HG03460 (cell line): ENCODE data around the gene NFASC.

ENCODE experiments used
- ATAC-seq: cut with Tn5 transposase; IDR thresholded peaks from one replicate; pipeline ENCODE4 v1.9.1; 2021; ENCODE audit not compliant: unreplicated experiment

Gene NFASC

DNA sequence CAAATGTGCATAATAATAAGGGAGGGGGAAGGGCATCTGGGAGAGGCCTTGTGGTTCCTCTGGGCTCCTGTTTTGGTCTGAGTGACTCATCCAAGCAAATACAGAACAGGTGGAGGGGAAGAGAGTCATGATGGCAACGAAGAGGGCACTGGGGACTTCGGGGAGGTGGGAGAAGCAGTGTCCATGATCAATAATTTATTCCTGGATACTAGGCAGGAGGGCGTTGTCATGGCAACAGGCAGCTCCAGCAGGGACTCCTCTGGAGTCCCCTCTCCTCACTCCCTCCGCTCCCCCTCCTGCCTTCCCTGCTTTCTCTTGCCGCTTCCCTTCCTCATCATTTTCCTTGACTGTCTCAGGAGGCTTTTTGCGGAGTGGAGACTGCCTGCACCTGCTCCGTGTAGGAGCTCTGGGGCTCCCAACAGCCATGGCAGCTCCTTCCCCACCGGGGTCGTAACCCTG is 12.3 kb upstream of the NFASC start:
- ATAC-seq, result no peak

DNA sequence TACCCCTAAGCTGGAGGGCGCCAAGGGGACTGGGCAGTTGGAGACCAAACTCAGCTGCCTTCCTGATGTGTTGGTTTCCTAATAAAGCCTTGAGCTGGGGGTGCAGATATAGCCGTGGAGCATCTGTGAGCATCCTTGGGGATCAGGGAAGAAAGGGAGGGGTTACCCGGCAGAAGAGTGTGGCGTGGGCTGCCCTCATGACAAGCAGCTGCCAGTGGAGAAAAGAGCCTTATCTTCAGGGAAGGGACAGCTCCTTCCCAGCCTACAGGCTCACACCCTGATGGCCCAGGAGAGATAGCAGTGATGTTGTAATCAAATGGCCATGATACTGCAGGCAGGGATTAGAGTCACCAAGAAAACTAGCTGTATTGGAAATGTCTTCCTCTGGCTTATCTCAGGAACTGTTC is 10.8 kb upstream of the NFASC start:
- no peak for ATAC-seq

DNA sequence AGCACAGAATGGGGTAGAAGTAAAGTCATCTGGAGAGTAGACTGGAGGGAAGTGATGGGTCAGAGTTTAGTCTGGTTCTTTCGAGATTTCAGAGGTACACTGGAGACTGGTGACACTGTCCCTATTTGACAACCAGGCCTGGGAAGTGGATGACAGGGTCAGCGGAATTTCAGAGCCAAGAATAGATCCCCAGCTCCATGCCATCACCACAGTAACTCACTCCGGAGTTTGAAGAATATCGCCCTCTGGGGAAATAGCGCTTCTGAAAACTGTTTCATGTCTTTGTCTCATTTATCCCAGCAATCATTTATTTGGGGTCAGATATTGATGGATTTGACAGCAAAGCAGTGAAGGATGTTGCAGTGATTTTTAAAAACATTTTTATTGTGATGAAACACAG is 7.6 kb upstream of the NFASC start:
- no peak for ATAC-seq

- ATAC-seq, result no peak
Measured at GRCh38 chr1:204863730-204864129, 6.9 kb upstream of the NFASC start.

GRCh38 chr1:204866051-204866596 is 4.5 kb upstream of the NFASC start:
- no peak for ATAC-seq

- ATAC-seq, result no peak
Measured at GRCh38 chr1:204867203-204867602, 3.5 kb upstream of the NFASC start.

GRCh38 chr1:204867666-204868339 is 2.9 kb upstream of the NFASC start:
- ATAC-seq, result no peak

DNA sequence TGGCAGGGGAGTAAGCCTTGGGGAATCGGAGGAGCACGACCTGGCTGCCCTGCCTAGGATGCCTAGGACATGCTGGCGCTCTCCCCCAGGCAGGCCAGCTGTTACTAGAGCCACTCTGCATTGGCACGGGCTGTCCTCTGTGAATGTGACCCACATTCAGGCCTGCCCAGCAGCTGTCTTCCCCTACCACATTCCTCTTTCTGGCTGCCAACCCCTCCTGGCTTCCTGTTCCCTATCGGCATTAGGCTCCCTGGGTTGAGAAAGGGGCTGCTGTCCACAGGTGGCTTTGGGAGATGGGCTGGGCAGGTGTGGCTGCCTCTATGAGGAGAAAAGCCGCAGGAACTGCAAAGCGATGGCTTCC is 2.3 kb upstream of the NFASC start:
- ATAC-seq, result no peak

DNA sequence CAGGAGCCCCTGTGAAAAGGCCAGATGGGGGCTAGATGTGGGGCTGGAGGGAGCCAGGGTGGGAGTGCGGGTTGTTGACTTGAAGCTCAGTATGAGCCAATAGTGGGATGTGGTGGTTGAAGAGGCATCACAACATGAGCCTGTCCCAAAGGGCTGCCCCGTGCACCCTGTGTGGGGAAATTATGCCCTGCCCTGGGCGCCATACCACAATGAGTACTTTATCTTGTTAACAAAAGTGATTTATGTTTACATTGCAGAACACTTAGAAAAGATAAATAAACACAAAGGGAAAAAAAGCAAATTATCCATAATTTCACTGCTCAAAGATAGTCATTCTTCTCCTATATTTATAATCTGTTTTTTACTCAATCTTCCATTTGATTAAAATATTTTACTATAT is 1.6 kb upstream of the NFASC start:
- ATAC-seq, result no peak

DNA sequence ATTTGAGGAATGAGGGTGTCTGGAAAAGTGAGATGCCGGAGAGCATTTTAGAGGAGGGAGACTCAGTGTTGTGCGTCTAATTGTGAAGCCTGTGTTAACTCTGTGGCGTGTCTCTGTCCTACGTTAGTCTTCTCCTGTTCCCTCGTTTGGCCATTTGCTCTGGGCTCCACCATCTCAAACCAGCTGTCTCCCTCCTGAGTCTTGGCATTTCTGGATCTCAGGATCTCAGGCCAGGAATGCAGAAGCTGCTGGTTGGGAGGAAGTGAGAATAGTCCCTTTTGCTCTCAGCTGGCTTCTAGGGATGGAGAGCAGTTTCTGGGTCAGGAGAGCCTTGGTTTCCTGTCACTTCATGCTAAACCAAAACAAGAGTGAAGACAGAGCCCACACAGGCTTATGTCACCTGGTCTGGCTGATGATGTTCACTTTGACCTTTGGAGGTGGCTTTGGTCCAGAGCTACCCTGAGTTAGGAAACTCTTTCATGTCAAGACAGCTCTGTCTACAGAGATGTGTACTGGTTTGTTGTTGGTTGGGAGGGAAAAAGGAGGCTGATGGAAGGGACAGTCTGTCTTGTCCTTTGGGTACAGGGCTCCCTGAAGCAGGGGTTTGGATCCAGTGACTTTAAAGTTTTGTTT is 859 bp downstream of the NFASC start:
- no peak for ATAC-seq

DNA sequence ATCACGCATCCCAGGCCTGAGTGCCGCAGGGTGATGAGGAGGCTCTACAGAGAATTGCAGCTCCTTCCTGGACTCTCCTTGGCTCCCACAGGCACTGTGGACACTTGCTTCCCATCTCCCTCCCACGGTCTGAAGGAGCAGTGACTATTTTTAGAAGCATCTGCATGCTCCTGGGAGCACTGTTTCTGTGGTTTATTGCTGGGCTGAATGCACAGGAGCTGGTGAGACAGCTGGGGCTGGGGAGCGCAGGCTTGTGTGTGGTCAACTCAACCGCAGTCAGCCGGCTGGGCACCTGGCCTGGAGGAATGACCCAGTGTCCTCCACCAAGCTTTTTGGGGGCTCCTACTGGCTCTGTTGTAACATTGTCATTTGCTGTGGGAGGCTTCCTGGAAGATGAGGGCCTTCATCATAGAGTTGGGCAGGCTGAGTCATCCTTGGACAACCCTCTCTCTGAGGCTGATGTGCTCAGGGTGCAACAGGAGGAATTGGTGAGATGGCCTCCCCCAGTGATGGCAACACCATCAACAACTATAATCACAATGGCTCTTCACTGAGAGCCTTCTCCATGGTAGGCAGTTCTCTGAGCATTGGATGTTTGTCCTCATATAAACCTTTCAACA is 1.7 kb downstream of the NFASC start:
- no peak for ATAC-seq

DNA sequence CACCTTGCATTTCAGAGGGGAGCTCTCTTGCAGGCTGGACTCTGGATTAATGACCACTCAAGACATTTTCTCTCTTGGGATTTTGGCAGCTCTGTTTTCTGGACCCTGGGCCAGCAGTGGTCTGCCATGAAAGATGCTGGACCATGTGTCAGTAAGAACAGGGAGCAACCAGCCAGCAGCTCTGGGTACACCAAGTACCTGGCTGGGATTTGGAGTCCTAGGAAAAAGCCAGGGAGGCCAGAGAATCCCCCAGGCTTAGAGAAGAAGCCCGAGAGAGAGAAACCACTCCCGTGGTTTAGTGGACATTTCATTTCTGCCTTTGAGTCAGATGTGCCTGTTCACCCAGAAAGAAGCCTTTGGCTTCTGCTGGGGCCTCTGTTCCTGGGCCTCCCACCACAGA is 2.5 kb downstream of the NFASC start:
- no peak for ATAC-seq

DNA sequence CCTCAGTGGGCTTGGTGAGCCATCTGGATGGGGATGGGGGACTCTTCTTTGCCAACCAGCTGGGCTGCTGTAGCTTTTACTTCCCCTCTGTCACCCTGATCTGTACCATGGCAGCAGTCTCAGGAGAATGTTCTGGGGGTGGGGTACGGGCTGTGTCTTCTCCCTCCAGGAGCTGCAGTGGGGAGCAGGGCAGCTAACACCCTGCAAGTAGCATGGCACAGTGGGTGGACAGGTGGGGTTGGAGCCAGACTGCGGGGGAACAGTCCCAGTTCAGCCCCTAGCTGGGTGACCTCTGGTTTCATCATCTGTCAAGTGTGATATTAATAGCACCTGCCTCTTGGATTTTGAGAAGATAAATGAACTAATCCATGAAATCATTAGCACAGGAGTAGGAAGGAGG is 3.1 kb downstream of the NFASC start:
- no peak for ATAC-seq

GRCh38 chr1:204874274-204874673 is 3.6 kb downstream of the NFASC start:
- ATAC-seq, result no peak

DNA sequence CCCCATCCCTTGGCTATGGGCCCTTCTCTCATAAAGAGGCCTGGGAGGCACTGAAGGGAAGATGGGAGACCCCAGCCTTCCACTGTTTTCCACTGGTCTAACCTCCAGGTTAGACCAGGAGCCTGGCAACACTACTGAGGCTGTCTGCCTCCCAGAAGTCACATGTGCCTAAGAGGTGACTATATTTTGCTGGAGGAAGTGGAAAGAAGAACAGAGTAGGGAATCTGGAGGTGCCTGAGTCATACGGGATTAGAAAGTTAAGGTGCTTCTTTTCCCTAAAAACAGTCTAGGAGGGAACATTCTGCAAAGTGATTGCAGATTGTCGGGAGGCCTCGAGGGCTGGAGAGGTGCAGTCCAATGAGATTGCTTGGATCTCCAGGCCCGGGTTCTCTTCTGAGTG is 4.6 kb downstream of the NFASC start:
- no peak for ATAC-seq

- no peak for ATAC-seq
Measured at GRCh38 chr1:204878621-204879234, 8.1 kb downstream of the NFASC start.

- ATAC-seq, result no peak
Measured at GRCh38 chr1:204879351-204879750, 8.7 kb downstream of the NFASC start.

DNA sequence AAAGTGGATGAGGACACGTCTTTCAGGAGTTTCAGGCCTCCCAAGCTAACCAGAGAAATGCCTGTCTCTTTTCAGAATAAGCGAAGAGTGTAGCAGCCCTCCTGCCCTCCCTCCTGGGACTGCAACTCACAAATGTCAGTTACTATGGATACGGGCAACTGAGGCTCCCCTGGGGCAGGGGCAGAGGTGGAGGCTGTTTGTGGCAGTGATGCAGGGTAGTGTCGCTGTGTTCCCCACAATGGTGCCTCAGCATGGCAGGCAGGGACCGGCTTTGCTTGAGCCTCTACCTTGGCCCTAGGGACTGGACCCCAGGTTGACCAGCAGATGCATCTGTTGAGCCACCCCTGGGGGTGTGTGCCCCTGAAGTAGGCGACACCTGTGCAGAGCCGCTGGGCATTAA is 10.2 kb downstream of the NFASC start:
- ATAC-seq, result no peak

- no peak for ATAC-seq
Measured at GRCh38 chr1:204882479-204882878, 11.8 kb downstream of the NFASC start.

DNA sequence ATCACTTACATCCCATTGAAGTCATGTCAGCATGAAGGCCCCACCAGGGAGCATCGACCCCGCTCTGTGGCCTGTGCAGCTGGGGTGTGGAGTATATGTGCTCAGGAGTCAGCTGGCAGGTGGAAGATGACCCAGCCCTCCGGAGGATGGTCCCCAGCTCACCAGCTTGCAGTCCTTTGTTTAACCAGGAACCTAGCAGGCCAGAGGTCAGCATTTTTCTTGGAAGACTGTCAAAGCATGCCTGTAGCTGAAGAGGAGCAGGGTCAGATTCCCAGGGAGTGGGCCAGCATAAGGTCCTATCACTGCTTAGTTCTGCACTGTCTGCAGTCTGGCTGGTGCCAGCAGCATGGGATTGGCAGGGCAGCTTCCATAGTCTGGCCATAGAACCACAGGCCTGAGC is 12.7 kb downstream of the NFASC start:
- no peak for ATAC-seq

DNA sequence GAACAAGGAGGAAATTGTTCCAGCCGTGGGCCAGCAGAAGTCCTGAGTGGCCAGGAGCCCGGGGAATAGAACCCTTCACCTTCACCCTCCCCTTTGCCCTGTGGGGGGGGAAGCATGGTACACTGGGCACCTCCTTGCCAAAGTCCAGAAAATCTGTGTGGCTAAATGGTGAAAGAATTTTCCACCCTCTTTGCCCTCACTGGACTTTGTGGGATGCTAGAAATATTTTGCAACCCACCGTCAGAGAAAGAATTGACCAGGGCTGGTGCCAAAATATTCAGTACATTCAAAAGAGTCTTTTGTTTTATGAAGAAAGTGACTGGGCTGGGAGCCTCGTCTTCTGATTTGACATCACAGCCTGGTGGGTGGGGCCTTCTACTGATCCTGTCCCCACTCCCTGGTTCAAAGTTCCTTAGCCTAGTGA is 14.6 kb downstream of the NFASC start:
- no peak for ATAC-seq

DNA sequence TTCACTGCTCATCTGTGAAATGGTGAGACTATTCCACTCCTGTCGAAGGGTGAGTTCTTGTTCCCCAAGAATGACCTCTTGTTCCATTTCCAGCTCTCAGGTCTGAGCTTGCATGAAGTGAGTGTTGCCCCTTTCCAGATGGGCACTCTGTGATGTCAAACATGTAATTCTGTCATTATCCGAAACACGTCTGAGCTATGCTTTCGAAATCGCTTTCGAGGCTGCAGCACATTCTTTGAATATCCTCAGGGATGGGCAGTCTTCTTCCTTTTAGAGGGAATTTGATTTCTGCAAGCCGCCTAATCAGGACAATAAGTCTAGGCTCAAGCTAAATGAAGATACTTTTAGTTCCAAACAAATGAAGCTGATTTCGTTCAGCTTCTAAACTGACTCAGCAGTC is 15.1 kb downstream of the NFASC start:
- ATAC-seq, result no peak
